DMS79 (cell line): Measurements from ENCODE around the gene LMO7.
"Not testable (repeated sequence)": the region's sequence is repeated elsewhere in the genome, so short reads cannot be mapped to it uniquely, and the experiment has no call there.

Experiments used
- DNase-seq: peaks from one replicate; lab custom pipeline; 2025; lab: John Stamatoyannopoulos, UW

Gene LMO7

DNA sequence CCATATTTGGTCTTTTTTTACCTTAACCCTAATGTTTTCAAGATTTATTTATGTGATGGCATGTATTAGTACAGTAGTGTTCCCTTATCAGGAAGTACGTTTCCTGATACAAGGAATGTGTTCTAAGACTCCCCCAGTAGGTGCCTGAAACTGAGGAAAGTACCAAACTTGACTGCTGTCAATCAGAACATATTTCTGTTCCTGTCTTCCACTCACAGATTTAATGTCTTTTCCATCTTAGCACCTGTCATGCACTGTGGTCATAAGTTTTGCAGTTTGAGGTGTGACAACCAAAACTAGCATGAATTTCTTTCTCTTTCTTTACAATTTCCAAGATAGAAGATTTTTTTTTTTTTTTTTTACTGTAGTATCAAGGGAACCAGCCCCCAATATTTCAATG, 62.9 kb downstream of the LMO7 start:
- DNase-seq: no peak

DNA sequence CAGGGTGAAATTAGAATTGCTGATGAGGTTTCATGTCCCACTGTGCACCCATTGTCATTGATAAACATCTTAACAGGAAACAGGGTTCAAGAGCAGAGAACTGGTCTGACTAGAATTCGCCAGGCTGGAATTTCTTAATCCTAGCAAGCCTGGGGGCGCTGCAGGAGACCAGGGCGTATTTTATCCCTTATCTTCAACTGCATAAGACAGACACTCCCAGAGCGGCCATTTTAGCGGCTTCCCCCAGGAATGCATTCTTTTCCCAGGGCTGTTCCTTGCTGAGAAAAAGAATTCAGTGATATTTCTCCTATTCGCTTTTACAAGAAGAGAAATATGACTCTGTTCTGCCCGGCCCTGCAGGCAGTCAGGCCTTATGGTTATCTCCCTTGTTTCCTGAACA, 63.6 kb downstream of the LMO7 start:
- DNase-seq: not testable (repeated sequence)

DNA sequence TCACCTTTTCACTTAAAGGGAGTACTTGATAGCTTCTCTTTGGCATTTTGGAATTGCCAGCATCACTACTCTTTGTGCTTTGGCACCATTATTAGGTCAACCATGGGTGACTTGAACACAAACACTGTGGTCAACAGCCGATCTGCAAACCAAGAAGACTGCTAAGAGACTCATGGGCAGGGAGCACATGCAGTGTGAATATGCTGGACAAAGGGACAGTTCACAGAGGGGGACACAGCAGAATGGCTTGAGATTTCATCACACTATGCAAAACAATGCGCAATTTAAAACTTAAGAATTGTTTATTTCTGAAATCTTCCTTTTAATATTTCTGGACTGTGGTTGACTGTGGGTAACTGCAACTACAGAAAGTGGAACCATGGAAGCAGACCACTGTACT, 64.4 kb downstream of the LMO7 start:
- no peak for DNase-seq

DNA sequence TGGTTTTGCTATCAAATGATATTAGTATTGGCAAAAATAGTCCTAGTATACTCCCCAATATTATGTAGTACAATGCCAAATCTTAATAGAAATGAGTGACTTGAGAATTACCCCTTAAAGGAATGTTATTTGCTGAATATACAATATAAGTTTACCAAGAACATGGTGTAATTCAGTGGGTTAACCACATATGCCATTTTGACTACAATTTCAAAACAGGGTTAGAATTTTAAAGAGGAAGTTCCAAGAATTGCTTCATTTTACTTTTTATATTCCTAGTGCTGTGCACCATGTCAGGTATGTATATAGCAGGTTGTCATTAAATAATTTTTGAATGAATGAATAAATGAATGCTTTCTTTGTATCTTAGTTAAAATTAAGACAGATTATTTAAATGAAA, 66.3 kb downstream of the LMO7 start:
- no peak for DNase-seq

DNA sequence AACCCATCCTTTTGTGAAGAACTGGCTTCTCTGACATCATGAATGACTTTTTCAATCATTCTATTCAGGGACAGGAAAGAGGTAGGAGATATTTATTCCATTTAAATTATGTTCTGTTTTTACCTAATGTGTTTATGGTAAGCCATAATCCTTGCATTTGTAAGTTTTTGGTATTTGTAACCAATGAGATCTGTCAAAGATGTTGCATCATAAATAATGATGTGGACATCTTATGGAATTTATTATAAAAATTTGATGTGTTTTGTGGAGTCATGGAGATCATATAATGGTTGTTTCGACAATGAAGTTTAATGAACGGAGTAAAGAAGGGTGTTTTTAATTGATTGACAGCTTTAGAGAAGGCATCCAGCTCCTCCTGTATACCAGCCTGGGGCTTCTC, 67.6 kb downstream of the LMO7 start:
- no peak for DNase-seq

DNA sequence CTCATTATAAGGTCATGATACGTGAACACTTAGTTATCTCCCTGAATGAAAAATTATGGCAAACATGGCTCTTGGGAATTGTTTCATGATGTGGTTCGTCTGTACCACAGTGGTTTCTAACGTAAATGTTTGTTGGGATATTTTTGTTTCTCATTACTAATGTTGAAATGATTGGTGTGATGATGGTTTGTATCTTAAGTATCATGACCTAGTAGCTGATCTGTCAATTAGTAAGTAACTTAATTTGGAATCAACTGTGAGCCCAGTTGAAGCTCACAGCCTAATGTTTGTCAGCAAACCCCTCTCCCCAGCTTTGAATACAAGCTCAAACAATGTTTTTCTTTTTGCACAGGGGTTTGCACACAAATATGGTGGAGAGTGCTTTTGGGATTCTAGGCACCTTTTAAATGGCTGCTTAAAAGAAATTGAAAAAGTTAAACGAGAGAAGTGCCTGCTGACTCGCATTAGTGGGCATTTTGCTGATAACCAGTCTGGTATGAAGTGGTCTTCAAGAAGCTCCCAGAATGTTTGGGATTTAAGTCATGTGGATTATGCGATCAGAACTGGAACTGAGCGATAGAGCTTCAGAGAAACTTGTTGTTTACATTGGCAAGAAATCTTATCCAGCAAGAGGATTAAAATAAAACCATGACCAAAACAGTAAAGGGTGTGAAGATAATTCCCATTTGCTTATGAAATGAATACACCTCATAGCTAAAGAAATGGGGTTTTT, 68.2 kb downstream of the LMO7 start:
- peak; percentile 19 for DNase-seq

DNA sequence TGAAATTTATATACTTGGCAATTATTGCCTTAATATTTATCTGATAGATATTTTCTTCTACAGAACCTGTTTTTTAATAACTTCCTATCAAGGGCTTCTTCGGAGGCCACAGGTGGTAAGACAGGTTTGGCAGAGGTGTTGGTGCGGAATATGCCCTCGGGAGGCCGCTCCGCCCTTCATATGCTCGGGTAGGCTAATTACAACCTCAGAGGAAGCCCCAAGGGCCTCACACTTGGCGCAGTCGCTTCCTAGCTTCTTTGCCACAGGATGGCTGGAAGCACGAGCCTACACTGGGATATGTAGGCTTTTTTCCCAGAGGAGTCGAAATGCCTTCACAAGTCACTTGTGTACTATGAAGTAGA, 68.8 kb downstream of the LMO7 start:
- peak; percentile 12 for DNase-seq

DNA sequence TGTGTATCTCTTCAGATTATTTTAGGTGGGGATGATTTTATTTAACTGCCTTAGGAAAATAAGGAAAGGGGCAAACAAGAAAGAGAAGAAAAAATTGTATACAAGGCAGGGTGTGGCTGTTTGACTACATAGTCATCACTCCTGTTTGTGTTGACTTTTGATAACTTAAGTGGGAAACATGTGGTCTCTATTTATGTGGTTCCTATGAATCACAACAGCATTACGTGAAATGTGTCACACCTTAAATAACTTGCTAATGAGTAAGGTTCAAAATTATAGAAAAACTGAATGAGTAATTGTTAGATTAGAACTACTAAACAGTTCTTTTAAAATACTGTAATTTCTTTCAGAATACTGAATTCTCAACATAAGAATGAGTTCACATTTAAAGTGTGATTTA, 69.3 kb downstream of the LMO7 start:
- no peak for DNase-seq

DNA sequence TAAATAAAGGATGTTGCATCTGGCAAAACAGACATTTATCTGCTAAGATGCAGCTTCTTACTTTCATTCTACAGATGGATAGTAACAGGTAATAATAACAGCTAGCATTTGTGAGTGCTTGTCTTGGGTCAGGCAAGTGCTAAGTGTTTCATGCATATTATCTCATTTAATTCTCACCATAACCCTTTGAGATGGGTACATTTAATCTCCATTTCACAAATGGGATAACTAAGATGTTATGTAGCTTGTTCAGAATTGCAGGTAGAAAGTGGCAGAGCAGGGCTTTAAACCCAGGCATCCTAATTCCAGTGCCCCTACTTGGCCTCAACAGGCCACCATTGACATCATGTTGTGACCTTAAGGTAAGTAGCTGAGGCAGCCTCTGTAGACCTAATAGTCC, 69.8 kb downstream of the LMO7 start:
- DNase-seq: no peak

DNA sequence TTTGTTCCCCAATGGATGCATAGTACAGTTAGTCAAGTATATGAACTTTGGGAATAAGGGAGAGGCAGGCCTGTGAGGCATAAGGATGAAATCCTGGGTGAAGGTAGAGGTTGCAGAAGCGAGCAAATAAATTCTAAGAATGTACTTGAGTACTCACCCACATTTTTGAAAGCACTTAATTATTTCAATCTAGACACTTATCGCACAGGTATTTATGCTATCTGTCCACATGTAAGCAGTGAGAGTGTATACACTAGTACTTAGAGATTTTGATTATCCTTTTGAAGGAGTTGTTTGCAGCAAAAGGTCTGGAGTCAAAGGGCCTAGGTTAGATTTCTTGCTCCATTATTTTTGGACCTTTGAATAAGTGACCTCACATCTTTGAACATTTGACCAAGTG, 77.7 kb downstream of the LMO7 start:
- DNase-seq: no peak

DNA sequence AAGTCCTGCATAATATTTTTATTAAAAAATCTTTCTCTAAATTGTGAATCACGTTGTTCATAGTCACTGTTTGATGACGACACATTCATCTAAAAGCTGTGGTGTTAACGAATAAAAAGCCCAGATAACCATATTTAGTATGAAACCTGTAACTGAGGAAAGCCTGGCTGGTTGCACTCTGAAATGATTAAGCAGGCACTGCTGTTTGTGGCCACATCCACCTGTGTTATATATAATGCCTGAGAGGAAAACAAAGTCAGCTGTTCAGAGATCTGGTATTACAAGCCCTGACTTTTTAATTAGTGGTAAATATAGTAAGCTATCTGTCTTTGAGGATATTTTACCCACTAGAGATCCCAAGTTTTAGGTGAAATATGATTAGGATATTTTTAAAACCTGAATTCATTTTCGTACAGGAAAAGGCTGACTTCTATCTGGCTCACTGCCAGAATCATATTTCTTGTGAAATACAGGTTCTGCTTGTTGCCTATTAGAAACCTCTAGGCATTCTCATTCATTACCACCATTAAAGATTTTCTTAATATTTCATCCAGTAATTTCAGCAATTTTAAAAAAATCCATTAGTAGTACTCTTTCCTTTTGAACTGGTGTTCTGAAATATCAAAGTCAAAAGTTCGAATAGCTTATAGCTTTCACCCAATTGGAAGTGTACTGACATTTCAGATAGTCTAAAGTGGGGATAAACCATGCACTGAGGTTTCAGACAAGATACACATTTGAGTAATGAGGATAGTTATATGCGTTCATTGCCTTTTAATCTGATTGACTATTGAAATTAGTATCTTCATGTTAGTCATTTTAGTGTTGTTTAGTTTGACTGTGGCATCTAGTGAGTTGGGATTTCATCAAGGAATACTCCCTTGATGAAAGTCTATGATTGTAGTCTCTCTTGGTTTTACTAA, 79.7 kb downstream of the LMO7 start:
- DNase-seq: no peak

DNA sequence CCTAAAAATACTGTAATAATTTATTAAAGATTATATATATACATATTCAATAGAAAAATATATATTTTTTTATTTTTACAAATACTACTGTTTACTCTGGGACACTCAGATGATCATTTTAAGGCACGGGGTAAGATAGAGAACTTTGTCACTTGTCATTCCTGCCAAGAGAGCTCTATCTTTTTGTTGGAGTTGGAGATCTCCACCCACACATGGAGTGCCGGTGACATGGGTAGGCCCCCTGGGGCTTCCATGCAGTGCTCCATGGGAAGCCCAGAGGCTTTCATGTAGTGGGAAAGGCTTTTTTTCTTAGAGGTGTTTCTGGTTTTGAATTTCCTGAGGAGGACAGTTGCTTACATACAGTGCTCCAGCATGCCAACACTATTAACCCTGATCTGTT, 81.4 kb downstream of the LMO7 start:
- DNase-seq: no peak

DNA sequence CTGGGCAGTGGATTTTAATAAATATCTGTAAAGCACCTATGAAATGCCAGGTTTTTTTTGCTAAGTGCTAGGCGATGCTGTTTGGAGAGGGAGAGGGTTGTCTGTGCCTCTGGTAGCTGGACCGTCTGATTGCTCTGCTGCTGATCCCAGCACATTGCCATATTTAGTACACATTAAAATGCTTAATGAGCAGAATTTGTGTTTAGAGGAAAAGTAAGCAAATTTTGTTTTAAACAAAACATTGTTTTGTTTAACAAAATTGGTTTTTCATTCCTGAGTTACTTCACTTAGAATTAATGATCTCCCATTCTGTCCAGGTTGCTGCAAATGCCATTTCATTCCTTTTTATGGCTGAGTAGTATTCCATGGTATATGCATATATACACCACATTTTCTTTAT, 85.2 kb downstream of the LMO7 start:
- no peak for DNase-seq

DNA sequence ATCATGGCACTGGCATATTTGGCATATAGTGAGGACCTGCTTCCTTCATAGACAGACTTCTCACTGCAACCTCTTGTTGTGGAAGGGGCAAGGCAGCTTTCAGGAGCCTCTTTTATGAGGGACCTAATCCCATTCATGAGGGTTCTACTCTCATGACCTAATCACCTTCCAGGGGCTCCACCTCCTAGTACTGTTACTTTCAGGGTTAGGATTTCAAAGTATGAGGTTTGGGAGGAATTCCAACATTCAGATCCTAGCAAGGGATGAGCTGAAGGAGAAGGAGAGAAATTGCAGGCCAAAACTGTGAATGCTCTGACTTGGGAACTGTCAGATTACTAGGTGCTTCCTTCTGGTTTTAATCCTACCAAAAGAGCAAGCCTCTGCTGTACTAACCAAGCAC, 87.8 kb downstream of the LMO7 start:
- DNase-seq: no peak

DNA sequence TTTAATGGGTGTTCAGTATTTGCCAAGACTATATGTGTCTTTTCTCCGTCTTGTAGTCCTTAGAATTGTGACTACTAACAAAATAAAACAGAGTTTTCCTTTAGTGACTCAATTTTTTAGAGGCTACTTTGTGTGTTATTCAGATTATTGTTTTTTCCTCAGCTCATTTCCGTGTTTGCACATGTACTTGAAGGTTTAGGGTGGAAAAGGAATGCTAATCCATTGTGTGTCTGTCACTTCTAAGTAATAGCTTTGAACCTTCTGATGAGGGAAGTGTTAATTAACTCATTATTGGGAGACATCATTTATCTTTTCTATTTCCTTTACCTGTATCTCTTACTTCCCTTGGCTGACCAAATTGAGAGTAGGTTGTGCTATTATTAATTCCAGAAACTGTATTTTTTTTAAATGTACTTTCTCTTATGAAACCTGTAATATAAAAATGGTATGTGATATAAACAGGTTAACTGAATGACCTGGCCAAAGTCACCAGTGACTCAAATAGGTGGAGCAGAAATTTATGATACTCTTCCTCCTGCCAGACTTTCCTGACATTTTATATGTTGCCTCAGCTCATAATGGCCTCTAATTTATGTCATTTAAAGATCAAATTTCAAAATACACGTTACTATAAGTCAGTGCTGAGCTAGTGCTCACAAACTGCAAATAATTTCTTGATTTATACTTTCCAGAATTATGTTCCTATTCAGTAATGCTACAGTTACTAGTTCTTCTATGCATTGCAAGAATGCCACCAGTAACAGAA, 88.8 kb downstream of the LMO7 start:
- DNase-seq: no peak

DNA sequence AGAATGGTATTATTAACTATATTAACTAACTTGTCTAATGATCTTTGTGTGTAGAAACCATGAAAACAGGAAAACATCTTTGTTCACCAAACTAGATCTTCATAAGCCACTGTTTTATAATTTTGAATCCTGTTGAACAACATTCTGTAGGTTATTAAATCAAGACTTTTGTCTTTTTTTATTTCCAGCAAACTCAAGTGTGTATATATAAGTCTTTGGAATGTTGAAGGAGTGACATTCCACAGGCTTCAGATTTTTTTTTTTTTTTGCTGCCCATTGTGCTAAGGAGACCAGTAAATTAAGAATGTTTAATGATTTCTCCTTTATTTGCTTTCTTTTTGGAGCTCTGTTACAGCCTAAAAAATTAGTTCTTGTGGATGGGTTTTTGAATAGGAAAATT, 89.6 kb downstream of the LMO7 start:
- DNase-seq: no peak

DNA sequence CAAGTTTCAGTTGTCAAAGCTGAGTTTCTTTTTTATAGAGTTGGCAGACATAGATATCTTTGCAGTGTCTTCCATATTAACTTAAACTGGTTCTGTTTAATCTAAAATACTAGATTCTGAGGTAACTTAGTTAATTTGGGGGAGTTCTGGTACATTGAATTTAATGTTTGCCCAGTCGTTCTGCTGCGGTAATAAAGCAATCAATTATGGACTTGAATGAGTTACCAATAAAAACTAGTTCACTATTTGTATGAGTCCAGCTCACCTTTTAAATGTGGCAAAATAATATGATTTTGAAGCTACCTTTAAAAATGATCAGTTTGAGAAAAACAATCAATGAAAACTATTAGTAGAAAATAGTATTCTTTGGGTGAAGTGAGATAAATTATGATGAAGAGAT, 90.2 kb downstream of the LMO7 start:
- no peak for DNase-seq

DNA sequence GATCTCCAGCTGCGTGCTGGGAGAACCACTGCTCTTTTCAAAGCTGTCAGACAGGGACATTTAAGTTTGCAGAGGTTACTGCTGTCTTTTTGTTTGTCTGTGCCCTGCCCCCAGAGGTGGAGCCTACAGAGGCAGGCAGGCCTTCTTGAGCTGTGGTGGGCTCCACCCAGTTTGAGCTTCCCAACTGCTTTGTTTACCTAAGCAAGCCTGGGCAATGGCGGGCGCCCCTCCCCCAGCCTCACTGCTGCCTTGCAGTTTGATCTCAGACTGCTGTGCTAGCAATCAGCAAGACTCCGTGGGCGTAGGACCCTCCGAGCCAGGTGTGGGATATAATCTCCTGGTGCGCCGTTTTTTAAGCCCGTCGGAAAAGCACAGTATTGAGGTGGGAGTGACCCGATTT, 97.0 kb downstream of the LMO7 start:
- not testable (repeated sequence) for DNase-seq

DNA sequence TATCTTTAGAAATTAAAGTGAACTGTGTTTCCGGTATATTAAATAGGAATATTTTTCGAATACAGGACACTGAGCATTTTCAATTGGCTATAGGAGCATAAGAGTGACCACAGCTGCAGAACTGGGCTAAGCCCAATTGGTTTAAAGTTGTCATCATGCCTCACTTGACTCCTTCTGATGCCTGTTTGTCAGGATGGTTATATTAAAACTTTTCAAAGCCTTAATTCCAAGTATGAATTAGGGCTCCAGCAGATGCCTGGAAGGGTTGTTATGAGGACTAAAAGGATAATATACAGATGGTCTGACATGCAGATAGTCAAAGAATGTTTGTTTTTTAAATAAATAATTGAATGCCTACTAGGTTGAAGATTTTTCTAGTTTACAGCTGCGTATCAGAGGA, 100.0 kb downstream of the LMO7 start:
- no peak for DNase-seq

DNA sequence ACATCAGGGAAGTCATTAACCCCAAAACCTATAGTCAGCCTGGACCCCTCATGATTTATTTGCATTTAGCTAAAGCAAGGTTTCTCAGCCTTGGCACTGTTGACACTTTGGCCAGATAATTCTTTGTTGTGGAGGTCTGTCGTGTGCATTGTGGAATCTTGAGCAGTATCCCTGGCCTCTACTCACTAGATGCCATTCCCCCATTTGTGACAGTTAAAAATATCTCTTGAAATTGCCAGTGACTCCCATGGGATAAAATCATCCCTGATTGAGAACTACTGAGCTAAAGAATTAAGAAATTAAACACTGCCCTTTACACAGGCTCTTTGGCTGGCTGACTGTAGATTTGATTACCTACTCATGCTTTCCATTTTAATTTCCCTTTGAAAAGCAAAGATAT, 102.7 kb downstream of the LMO7 start:
- DNase-seq: no peak

DNA sequence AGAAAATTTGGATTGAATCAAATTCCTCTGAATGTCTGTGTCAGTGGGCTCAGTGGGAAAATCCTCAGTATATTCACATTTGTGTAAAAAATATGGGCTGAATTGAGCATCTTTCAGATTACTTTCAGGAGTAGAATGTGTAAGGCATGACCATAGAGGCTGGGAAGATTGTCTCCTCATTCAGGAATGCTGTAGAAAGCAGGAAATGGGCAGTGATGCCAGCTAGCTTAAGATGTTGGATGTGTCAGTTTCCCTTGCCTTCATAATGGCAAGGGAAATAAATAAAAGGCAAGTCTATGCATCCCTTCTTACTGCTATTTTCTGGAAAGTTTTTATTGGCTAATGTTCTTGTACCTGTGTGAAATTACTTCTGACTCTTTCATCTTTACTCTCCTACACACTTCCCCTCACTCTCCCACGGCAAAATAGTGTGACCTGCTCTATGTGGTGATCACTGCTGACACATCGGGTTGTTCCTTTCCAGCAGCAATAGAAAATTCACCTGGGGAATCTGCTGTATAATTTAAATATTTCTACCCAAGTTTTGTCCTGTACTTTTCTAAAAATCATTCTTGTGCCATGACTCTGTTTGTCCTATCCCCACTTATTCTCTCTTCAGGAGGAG, 103.2 kb downstream of the LMO7 start:
- DNase-seq: no peak

DNA sequence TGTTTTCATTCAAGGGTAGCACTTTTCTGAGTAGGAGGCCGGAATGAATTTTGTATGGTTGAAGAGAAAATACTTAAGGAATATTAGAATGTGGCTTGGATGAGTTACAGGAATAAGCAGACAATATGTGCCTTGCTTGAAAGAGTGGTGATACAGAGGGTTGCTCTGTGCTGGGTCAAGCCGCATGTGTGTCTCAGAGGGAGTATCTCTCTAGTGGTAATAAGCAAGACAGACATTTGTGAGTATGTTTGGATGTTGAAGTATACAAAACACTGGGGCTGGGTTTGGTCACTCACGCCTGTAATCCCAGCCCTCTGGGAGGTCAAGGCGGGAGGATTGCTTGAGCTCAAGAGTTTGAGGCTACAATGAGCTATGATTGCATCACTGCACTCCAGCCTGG, 103.9 kb downstream of the LMO7 start:
- DNase-seq: no peak
